Activated naive CD4-positive, alpha-beta T cell treated with Interleukin-2 at 50 U/mL for 16 hours (primary cell): ENCODE measurements around the gene TBC1D22A.

ENCODE experiments used
- DNase-seq: peaks from one replicate; pipeline ENCODE4 v3.0.0-alpha.2; 2020

The TBC1D22A gene

GRCh38 chr22:47177334-47177815, 414.9 kb downstream of the TBC1D22A start:
- no peak for DNase-seq

- DNase-seq, result no peak
Observed at GRCh38 chr22:47178339-47178738, 415.9 kb downstream of the TBC1D22A start.

- no peak for DNase-seq
Observed at GRCh38 chr22:47180796-47181195, 418.3 kb downstream of the TBC1D22A start.

- no peak for DNase-seq
Observed at GRCh38 chr22:47187176-47187957, 424.9 kb downstream of the TBC1D22A start.

GRCh38 chr22:47188261-47189055, 426.0 kb downstream of the TBC1D22A start:
- DNase-seq, result no peak

GRCh38 chr22:47189056-47189916, 426.8 kb downstream of the TBC1D22A start:
- no peak for DNase-seq

- no peak for DNase-seq
Observed at GRCh38 chr22:47190276-47190956, 428.0 kb downstream of the TBC1D22A start.

GRCh38 chr22:47190957-47191670, 428.7 kb downstream of the TBC1D22A start:
- DNase-seq, result no peak

GRCh38 chr22:47191671-47192650, 429.5 kb downstream of the TBC1D22A start:
- DNase-seq, result no peak

GRCh38 chr22:47192651-47193437, 430.4 kb downstream of the TBC1D22A start:
- no peak for DNase-seq

GRCh38 chr22:47193606-47194329, 431.3 kb downstream of the TBC1D22A start:
- no peak for DNase-seq

- no peak for DNase-seq
Observed at GRCh38 chr22:47194476-47195155, 432.2 kb downstream of the TBC1D22A start.

GRCh38 chr22:47195156-47195483, 432.7 kb downstream of the TBC1D22A start:
- no peak for DNase-seq

- no peak for DNase-seq
Observed at GRCh38 chr22:47195484-47196165, 433.2 kb downstream of the TBC1D22A start.

- no peak for DNase-seq
Observed at GRCh38 chr22:47196166-47196849, 433.9 kb downstream of the TBC1D22A start.

- no peak for DNase-seq
Observed at GRCh38 chr22:47196881-47197772, 434.7 kb downstream of the TBC1D22A start.
